Mammary epithelial cell (primary cell): ENCODE measurements around the gene CHTOP.

ENCODE experiments used
- EZH2 ChIP-seq: IDR thresholded peaks from 2 replicates; pipeline ENCODE4 v1.6.1; 2012; ENCODE audit warnings: low read length, inconsistent platforms, borderline replicate concordance
- TF ChIP-seq, protein P1 (sequence below), 2 donors: IDR thresholded peaks in 1 of 2; conservative IDR thresholded peaks in 1 of 2; 2 replicates each; pipeline ENCODE4 v1.5.1; 2011 to 2012; ENCODE audit warnings: inconsistent platforms in 2 of 2, low read length in 2 of 2, mild to moderate bottlenecking in 2 of 2, control low read depth in 1 of 2, low read depth in 1 of 2; ENCODE audit not compliant: insufficient read depth in 1 of 2; ENCODE audit errors: extremely low read depth in 1 of 2

GRCh38 chr1:153587314-153587713 is 46.6 kb upstream of the CHTOP start:
- TF ChIP-seq, protein P1, sequence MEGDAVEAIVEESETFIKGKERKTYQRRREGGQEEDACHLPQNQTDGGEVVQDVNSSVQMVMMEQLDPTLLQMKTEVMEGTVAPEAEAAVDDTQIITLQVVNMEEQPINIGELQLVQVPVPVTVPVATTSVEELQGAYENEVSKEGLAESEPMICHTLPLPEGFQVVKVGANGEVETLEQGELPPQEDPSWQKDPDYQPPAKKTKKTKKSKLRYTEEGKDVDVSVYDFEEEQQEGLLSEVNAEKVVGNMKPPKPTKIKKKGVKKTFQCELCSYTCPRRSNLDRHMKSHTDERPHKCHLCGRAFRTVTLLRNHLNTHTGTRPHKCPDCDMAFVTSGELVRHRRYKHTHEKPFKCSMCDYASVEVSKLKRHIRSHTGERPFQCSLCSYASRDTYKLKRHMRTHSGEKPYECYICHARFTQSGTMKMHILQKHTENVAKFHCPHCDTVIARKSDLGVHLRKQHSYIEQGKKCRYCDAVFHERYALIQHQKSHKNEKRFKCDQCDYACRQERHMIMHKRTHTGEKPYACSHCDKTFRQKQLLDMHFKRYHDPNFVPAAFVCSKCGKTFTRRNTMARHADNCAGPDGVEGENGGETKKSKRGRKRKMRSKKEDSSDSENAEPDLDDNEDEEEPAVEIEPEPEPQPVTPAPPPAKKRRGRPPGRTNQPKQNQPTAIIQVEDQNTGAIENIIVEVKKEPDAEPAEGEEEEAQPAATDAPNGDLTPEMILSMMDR (conservative IDR thresholded peaks at IDR 0.05 in 1 of 2, IDR thresholded peaks at IDR 0.05 in 1 of 2; ENCODE audit: extremely low read depth in 1 of 2, insufficient read depth in 1 of 2, low read depth in 1 of 2, low read length in 2 of 2): no peak
- TF ChIP-seq EZH2: no peak
